GM23248 (cell line): ENCODE measurements around the gene ADCY2.

Experiments
- EZH2 ChIP-seq: fragments of 200-600 bp; sonication (generic); IDR thresholded peaks from 2 replicates; pipeline ENCODE4 v1.6.1; 2018; ENCODE audit warnings: antibody characterized with exemption, mild to moderate bottlenecking; ENCODE audit not compliant: insufficient read depth, poor library complexity, severe bottlenecking
- EZH2phosphoT487 ChIP-seq: fragments of 200-600 bp; sonication (generic); IDR thresholded peaks from 2 replicates; pipeline ENCODE4 v1.6.1; 2018; ENCODE audit warnings: antibody characterized with exemption, moderate library complexity, mild to moderate bottlenecking, low read depth; ENCODE audit not compliant: insufficient read depth

GRCh38 chr5:7395947-7396712 is at the start of gene ADCY2:
- TF ChIP-seq EZH2 (no peak), EZH2phosphoT487 (no peak)
